Panc1 (cell line): ENCODE data around the gene CHRNA7. TPM values are rescaled to one million over a fixed set of nuclear protein-coding genes. Genes with fewer than 3 reads are reported as not detected.
"Not testable (repeated sequence)": the region's sequence is repeated elsewhere in the genome, so short reads cannot be mapped to it uniquely, and the experiment has no call there.

Source experiments
- ATAC-seq: fragments of 200-7000 bp; cut with Tn5 transposase; 2 replicates; pipeline ENCODE4 v1.9.1; 2020; ENCODE audit warnings: mild to moderate bottlenecking, moderate library complexity
- BruUV-seq: library from RNA; stranded (reverse); fragments of 400-500 nt; replicated peaks from 2 replicates; lab custom pipeline; 2021; lab: Mats Ljungman, UMichigan
- CTCF ChIA-PET: fragments of 300-600 bp; sonication (Branson Sonifier 250); formaldehyde crosslinking; loops from one replicate; lab custom pipeline; 2022; ENCODE audit warnings: antibody characterized with exemption; lab: Charles Lee
- POLR2A ChIA-PET: fragments of 300-600 bp; sonication (Branson Sonifier 250); formaldehyde crosslinking; loops from one replicate; lab custom pipeline; 2022; ENCODE audit warnings: antibody characterized with exemption; lab: Charles Lee
- DNase-seq: peaks from one replicate; pipeline ENCODE4 v3.0.0-alpha.2; 2010; ENCODE audit warnings: low read depth, low spot score
- H3K27ac ChIP-seq: 2 replicates; pipeline ENCODE4 v1.5.1; 2011; ENCODE audit warnings: mild to moderate bottlenecking, low read length, inconsistent platforms
- H3K27me3 ChIP-seq: fragments of 200-500 bp; sonication (Bioruptor generic); 2 replicates; pipeline ENCODE4 v1.6.0; 2014; ENCODE audit warnings: low read length, inconsistent platforms; ENCODE audit not compliant: control insufficient read depth, insufficient read depth
- H3K36me3 ChIP-seq: fragments of 200-500 bp; sonication (Bioruptor generic); 2 replicates; pipeline ENCODE4 v1.5.1; 2014; ENCODE audit warnings: inconsistent platforms, mild to moderate bottlenecking, low read length, moderate library complexity; ENCODE audit not compliant: control insufficient read depth, insufficient read depth
- H3K4me1 ChIP-seq: 2 replicates; pipeline ENCODE4 v1.5.1; 2011; ENCODE audit warnings: inconsistent platforms, mild to moderate bottlenecking, low read length, moderate library complexity; ENCODE audit not compliant: control insufficient read depth, insufficient read depth
- H3K4me3 ChIP-seq, 2 experiments: 2 replicates each; pipeline ENCODE4 v1.5.1; 2011 to 2012; ENCODE audit warnings: low read depth in 2 of 2, low read length in 2 of 2, mild to moderate bottlenecking in 2 of 2, inconsistent platforms in 1 of 2, moderate library complexity in 1 of 2
- H3K9me3 ChIP-seq: fragments of 200-500 bp; sonication (Bioruptor generic); 2 replicates; pipeline ENCODE4 v1.5.1; 2014; ENCODE audit warnings: low read depth, mild to moderate bottlenecking, inconsistent platforms, low read length, moderate library complexity; ENCODE audit not compliant: control insufficient read depth, insufficient read depth
- CTCF ChIP-seq: fragments of 450-650 bp; IDR thresholded peaks from 2 replicates; pipeline ENCODE4 v1.5.1; 2017; ENCODE audit warnings: mild to moderate bottlenecking
- POLR2AphosphoS5 ChIP-seq: IDR thresholded peaks from 2 replicates; pipeline ENCODE4 v1.6.1; 2012; ENCODE audit warnings: mild to moderate bottlenecking, low read depth, low read length, moderate library complexity
- in situ Hi-C: cut with HindIII; loops from 2 replicates; pipeline ENCODE4 v1.10.0; 2016; ENCODE audit warnings: low sequenced_read_pairs, low pct_unique_long_range_greater_than_20kb
- intact Hi-C: fragments of 100-400 bp; cut with micrococcal nuclease; formaldehyde crosslinking; loops from one replicate; pipeline ENCODE4 v1.10.0; 2022; ENCODE audit not compliant: unreplicated experiment
- total RNA-seq: library from RNA; stranded (reverse); gene quantifications from one replicate; pipeline ENCODE4 v1.2.1, GENCODE V29; 2021; ENCODE audit not compliant: unreplicated experiment
- TF ChIP-seq, protein P1 (sequence below), 2 experiments: IDR thresholded peaks; 2 replicates each; pipeline ENCODE4 v1.6.1; 2011 to 2012; ENCODE audit warnings: low read depth in 2 of 2, control low read depth in 1 of 2, low read length in 1 of 2, mild to moderate bottlenecking in 1 of 2, moderate library complexity in 1 of 2; ENCODE audit not compliant: insufficient read depth in 1 of 2

The CHRNA7 gene
- total RNA-seq, 1 experiment from 2014 or later, result 3.3 TPM

DNA sequence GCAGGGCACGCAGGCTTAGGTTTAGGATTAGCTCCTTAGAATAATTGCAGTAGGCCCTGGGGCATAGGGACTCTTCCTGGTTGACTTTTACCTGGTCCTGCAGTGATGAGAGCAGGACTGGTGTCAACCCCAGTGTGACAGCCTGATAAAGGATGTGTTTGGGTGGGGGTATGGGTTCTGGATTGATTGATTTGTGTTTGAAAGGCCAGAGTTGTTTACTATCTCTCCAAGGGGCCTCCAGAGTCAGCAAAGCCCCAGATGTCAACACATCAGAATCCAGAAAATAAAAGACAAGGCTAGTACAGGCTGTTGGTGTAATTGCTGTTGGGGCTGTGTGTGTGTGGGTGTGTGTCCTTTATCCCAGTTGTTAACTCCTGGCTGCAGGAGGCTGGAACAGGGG is 122.3 kb downstream of the CHRNA7 start:
- DNase-seq, result no peak
- ATAC-seq, result no peak
- H3K9me3 ChIP-seq, result no peaks in the 10 kb centered on the region
- in situ Hi-C loops, result no loop called here
- no peak overlapping the region for H3K4me3 ChIP-seq
- ChIA-PET CTCF (no interaction called here), POLR2A (no interaction called here)
- no peaks in the 10 kb centered on the region for H3K4me1 ChIP-seq
- H3K27me3 ChIP-seq, result no peaks in the 10 kb centered on the region
- no peak for TF ChIP-seq POLR2AphosphoS5
- TF ChIP-seq, protein P1, sequence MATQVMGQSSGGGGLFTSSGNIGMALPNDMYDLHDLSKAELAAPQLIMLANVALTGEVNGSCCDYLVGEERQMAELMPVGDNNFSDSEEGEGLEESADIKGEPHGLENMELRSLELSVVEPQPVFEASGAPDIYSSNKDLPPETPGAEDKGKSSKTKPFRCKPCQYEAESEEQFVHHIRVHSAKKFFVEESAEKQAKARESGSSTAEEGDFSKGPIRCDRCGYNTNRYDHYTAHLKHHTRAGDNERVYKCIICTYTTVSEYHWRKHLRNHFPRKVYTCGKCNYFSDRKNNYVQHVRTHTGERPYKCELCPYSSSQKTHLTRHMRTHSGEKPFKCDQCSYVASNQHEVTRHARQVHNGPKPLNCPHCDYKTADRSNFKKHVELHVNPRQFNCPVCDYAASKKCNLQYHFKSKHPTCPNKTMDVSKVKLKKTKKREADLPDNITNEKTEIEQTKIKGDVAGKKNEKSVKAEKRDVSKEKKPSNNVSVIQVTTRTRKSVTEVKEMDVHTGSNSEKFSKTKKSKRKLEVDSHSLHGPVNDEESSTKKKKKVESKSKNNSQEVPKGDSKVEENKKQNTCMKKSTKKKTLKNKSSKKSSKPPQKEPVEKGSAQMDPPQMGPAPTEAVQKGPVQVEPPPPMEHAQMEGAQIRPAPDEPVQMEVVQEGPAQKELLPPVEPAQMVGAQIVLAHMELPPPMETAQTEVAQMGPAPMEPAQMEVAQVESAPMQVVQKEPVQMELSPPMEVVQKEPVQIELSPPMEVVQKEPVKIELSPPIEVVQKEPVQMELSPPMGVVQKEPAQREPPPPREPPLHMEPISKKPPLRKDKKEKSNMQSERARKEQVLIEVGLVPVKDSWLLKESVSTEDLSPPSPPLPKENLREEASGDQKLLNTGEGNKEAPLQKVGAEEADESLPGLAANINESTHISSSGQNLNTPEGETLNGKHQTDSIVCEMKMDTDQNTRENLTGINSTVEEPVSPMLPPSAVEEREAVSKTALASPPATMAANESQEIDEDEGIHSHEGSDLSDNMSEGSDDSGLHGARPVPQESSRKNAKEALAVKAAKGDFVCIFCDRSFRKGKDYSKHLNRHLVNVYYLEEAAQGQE (IDR thresholded peaks at IDR 0.05; ENCODE audit: insufficient read depth in 1 of 2, low read depth in 2 of 2, low read length in 1 of 2), result no peak
- no peak for TF ChIP-seq CTCF
- no peaks in the 10 kb centered on the region for H3K36me3 ChIP-seq
- intact Hi-C loops, result no loop called here
- no TSS peak for BruUV-seq
- H3K27ac ChIP-seq, result no peak overlapping the region

GRCh38 chr15:32153868-32154623 is 123.7 kb downstream of the CHRNA7 start:
- H3K27ac ChIP-seq, H3K9me3 ChIP-seq, CTCF ChIA-PET, intact Hi-C loops, DNase-seq, H3K4me1 ChIP-seq, H3K4me3 ChIP-seq, POLR2A ChIA-PET, in situ Hi-C loops, H3K27me3 ChIP-seq, H3K36me3 ChIP-seq, BruUV-seq: not testable (repeated sequence)
- ATAC-seq, result peak; percentile 62; the same call in 1 of the 2 replicates

GRCh38 chr15:32162143-32162542 is 131.8 kb downstream of the CHRNA7 start:
- POLR2A ChIA-PET, H3K4me3 ChIP-seq, CTCF ChIA-PET, intact Hi-C loops, BruUV-seq, H3K36me3 ChIP-seq, H3K27me3 ChIP-seq, ATAC-seq, DNase-seq, H3K4me1 ChIP-seq, H3K27ac ChIP-seq, in situ Hi-C loops, H3K9me3 ChIP-seq: not testable (repeated sequence)

GRCh38 chr15:32164065-32164464 is 133.8 kb downstream of the CHRNA7 start:
- intact Hi-C loops, H3K4me3 ChIP-seq, BruUV-seq, ATAC-seq, H3K4me1 ChIP-seq, H3K9me3 ChIP-seq, H3K27ac ChIP-seq, DNase-seq, H3K27me3 ChIP-seq, POLR2A ChIA-PET, H3K36me3 ChIP-seq, in situ Hi-C loops, CTCF ChIA-PET: not testable (repeated sequence)

- H3K4me3 ChIP-seq, BruUV-seq, DNase-seq, CTCF ChIA-PET, POLR2A ChIA-PET, H3K4me1 ChIP-seq, H3K27me3 ChIP-seq, H3K9me3 ChIP-seq, ATAC-seq, in situ Hi-C loops, H3K36me3 ChIP-seq, intact Hi-C loops, H3K27ac ChIP-seq: not testable (repeated sequence)
Observed at GRCh38 chr15:32164747-32165146, 134.4 kb downstream of the CHRNA7 start.
